T-helper 2 cell treated with Interferon-gamma antibody and Interleukin-4, amounts not matched to agents 5 μg/mL and 100 μg/mL, for 36 hours (primary cell): ENCODE measurements around the gene TMEM14A.
"Not testable (repeated sequence)": the region's sequence is repeated elsewhere in the genome, so short reads cannot be mapped to it uniquely, and the experiment has no call there.

Experiments used
- DNase-seq: peaks from one replicate; pipeline ENCODE4 v3.0.0; 2021; ENCODE audit warnings: low spot score
- H3K27ac Mint-ChIP-seq: one replicate; pipeline ENCODE4 v1.8.0; 2021; ENCODE audit warnings: mild to moderate bottlenecking, mixed read lengths
- H3K27me3 Mint-ChIP-seq: one replicate; pipeline ENCODE4 v1.8.0; 2021; ENCODE audit warnings: low read depth, mixed read lengths
- H3K36me3 Mint-ChIP-seq: one replicate; pipeline ENCODE4 v1.8.0; 2021; ENCODE audit warnings: low read depth, mixed read lengths
- H3K4me1 Mint-ChIP-seq: one replicate; pipeline ENCODE4 v1.8.0; 2021; ENCODE audit warnings: low read depth, mixed read lengths
- H3K4me3 Mint-ChIP-seq: one replicate; pipeline ENCODE4 v1.8.0; 2022; ENCODE audit warnings: mild to moderate bottlenecking, moderate library complexity, mixed read lengths
- H3K9me3 Mint-ChIP-seq: one replicate; pipeline ENCODE4 v1.8.0; 2021; ENCODE audit warnings: mixed read lengths

TMEM14A gene

GRCh38 chr6:52693773-52694172 is 22.9 kb downstream of the TMEM14A start:
- H3K27ac Mint-ChIP-seq, result no peak overlapping the region
- H3K27me3 Mint-ChIP-seq, result peaks cover 22% of the 10 kb centered on the region
- no peaks in the 10 kb centered on the region for H3K4me1 Mint-ChIP-seq
- no peak for DNase-seq
- H3K9me3 Mint-ChIP-seq, result no peaks in the 10 kb centered on the region
- no peaks in the 10 kb centered on the region for H3K36me3 Mint-ChIP-seq
- no peak overlapping the region for H3K4me3 Mint-ChIP-seq

GRCh38 chr6:52694404-52694803 is 23.5 kb downstream of the TMEM14A start:
- H3K9me3 Mint-ChIP-seq, result no peaks in the 10 kb centered on the region
- no peak for DNase-seq
- H3K27me3 Mint-ChIP-seq, result peaks cover 22% of the 10 kb centered on the region
- no peak overlapping the region for H3K27ac Mint-ChIP-seq
- no peaks in the 10 kb centered on the region for H3K36me3 Mint-ChIP-seq
- H3K4me1 Mint-ChIP-seq, result no peaks in the 10 kb centered on the region
- no peak overlapping the region for H3K4me3 Mint-ChIP-seq

- no peaks in the 10 kb centered on the region for H3K9me3 Mint-ChIP-seq
These were observed 25.5 kb downstream of the TMEM14A start for GRCh38 chr6:52696418-52696817.

GRCh38 chr6:52697903-52698302 is 27.0 kb downstream of the TMEM14A start:
- Mint-ChIP-seq H3K4me3 (no peak overlapping the region), H3K36me3 (no peaks in the 10 kb centered on the region), H3K9me3 (no peaks in the 10 kb centered on the region), H3K4me1 (no peaks in the 10 kb centered on the region), H3K27me3 (peaks cover 29% of the 10 kb centered on the region), H3K27ac (no peak overlapping the region)
- DNase-seq, result no peak

More at GRCh38 chr6:52696418-52696817, 25.5 kb downstream of the TMEM14A start:
- Mint-ChIP-seq H3K4me1 (no peaks in the 10 kb centered on the region), H3K27ac (no peak overlapping the region), H3K36me3 (no peaks in the 10 kb centered on the region), H3K4me3 (no peak overlapping the region), H3K27me3 (peaks cover 26% of the 10 kb centered on the region)
- DNase-seq, result no peak

GRCh38 chr6:52704060-52704459 is 33.1 kb downstream of the TMEM14A start:
- no peak for DNase-seq
- peaks cover 13% of the 10 kb centered on the region for H3K27me3 Mint-ChIP-seq
- no peak overlapping the region for H3K27ac Mint-ChIP-seq
- H3K36me3 Mint-ChIP-seq, result no peaks in the 10 kb centered on the region
- H3K9me3 Mint-ChIP-seq, result peaks cover 15% of the 10 kb centered on the region
- H3K4me1 Mint-ChIP-seq, result no peaks in the 10 kb centered on the region
- no peak overlapping the region for H3K4me3 Mint-ChIP-seq

GRCh38 chr6:52704781-52705502 is 34.0 kb downstream of the TMEM14A start:
- not testable (repeated sequence) for H3K27ac Mint-ChIP-seq, H3K27me3 Mint-ChIP-seq, H3K36me3 Mint-ChIP-seq, DNase-seq, H3K4me3 Mint-ChIP-seq, H3K4me1 Mint-ChIP-seq
- peaks cover 15% of the 10 kb centered on the region for H3K9me3 Mint-ChIP-seq

GRCh38 chr6:52706001-52706400 is 35.1 kb downstream of the TMEM14A start:
- no peak for DNase-seq
- no peaks in the 10 kb centered on the region for H3K36me3 Mint-ChIP-seq
- H3K9me3 Mint-ChIP-seq, result peaks cover 15% of the 10 kb centered on the region
- H3K27ac Mint-ChIP-seq, result no peak overlapping the region
- peaks cover 10% of the 10 kb centered on the region for H3K27me3 Mint-ChIP-seq
- H3K4me3 Mint-ChIP-seq, result no peak overlapping the region
- no peaks in the 10 kb centered on the region for H3K4me1 Mint-ChIP-seq

- no peak for DNase-seq
- Mint-ChIP-seq H3K4me1 (no peaks in the 10 kb centered on the region), H3K27me3 (peaks cover 5% of the 10 kb centered on the region), H3K4me3 (no peak overlapping the region), H3K36me3 (no peaks in the 10 kb centered on the region), H3K9me3 (peaks cover 15% of the 10 kb centered on the region), H3K27ac (no peak overlapping the region)
These were observed 37.2 kb downstream of the TMEM14A start for GRCh38 chr6:52707963-52708680.

- peaks cover 11% of the 10 kb centered on the region for H3K9me3 Mint-ChIP-seq
- no peak for DNase-seq
- H3K4me3 Mint-ChIP-seq, result no peak overlapping the region
- peaks cover 7% of the 10 kb centered on the region for H3K27me3 Mint-ChIP-seq
- H3K27ac Mint-ChIP-seq, result no peak overlapping the region
- H3K4me1 Mint-ChIP-seq, result no peaks in the 10 kb centered on the region
- no peaks in the 10 kb centered on the region for H3K36me3 Mint-ChIP-seq
These were observed 41.2 kb downstream of the TMEM14A start for GRCh38 chr6:52712136-52712535.

GRCh38 chr6:52714761-52715160 is 43.8 kb downstream of the TMEM14A start:
- DNase-seq, H3K27me3 Mint-ChIP-seq, H3K9me3 Mint-ChIP-seq, H3K27ac Mint-ChIP-seq, H3K36me3 Mint-ChIP-seq, H3K4me3 Mint-ChIP-seq, H3K4me1 Mint-ChIP-seq: not testable (repeated sequence)

GRCh38 chr6:52718550-52718949 is 47.6 kb downstream of the TMEM14A start:
- H3K27me3 Mint-ChIP-seq, result peaks cover 11% of the 10 kb centered on the region
- DNase-seq, result no peak
- no peak overlapping the region for H3K27ac Mint-ChIP-seq
- H3K4me3 Mint-ChIP-seq, result no peak overlapping the region
- H3K9me3 Mint-ChIP-seq, result no peaks in the 10 kb centered on the region
- H3K36me3 Mint-ChIP-seq, result no peaks in the 10 kb centered on the region
- H3K4me1 Mint-ChIP-seq, result no peaks in the 10 kb centered on the region

GRCh38 chr6:52720321-52720720 is 49.4 kb downstream of the TMEM14A start:
- DNase-seq, result no peak

GRCh38 chr6:52724042-52724405 is 53.1 kb downstream of the TMEM14A start:
- no peaks in the 10 kb centered on the region for H3K9me3 Mint-ChIP-seq
- H3K36me3 Mint-ChIP-seq, result no peaks in the 10 kb centered on the region
- H3K4me1 Mint-ChIP-seq, result no peaks in the 10 kb centered on the region
- H3K27ac Mint-ChIP-seq, result no peak overlapping the region
- peaks cover 10% of the 10 kb centered on the region for H3K27me3 Mint-ChIP-seq
- no peak for DNase-seq
- no peak overlapping the region for H3K4me3 Mint-ChIP-seq

More at GRCh38 chr6:52720321-52720720, 49.4 kb downstream of the TMEM14A start:
- Mint-ChIP-seq H3K36me3 (no peaks in the 10 kb centered on the region), H3K27me3 (peaks cover 11% of the 10 kb centered on the region), H3K4me3 (no peak overlapping the region), H3K27ac (no peak overlapping the region), H3K9me3 (no peaks in the 10 kb centered on the region), H3K4me1 (no peaks in the 10 kb centered on the region)

- Mint-ChIP-seq H3K4me3 (no peak overlapping the region), H3K27ac (no peak overlapping the region), H3K27me3 (peaks cover 10% of the 10 kb centered on the region), H3K36me3 (no peaks in the 10 kb centered on the region), H3K4me1 (no peaks in the 10 kb centered on the region), H3K9me3 (no peaks in the 10 kb centered on the region)
- DNase-seq, result peak; percentile 39
These were observed 53.7 kb downstream of the TMEM14A start for GRCh38 chr6:52724406-52725121.
